Measurements from ENCODE around the gene FOXG1. TPM values are rescaled to one million over a fixed set of nuclear protein-coding genes. Genes with fewer than 3 reads are reported as not detected.

Gene FOXG1
- polyA plus RNA-seq, 4 donors: 0.03 to 0.55 (median 0.04) TPM; not detected in 1

GRCh38 chr14:28761438-28762291 is 4.9 kb upstream of the FOXG1 start:
- no peak for DNase-seq (ENCODE audit: low read depth in 4 of 4, low spot score in 3 of 4)

- DNase-seq (ENCODE audit: low read depth in 4 of 4, low spot score in 3 of 4): no peak
Observed at GRCh38 chr14:28762303-28762954, 4.2 kb upstream of the FOXG1 start.

- no peak for DNase-seq (ENCODE audit: low read depth in 4 of 4, low spot score in 3 of 4)
Observed at GRCh38 chr14:28762955-28763326, 3.6 kb upstream of the FOXG1 start.

- no peak for DNase-seq (ENCODE audit: low read depth in 4 of 4, low spot score in 3 of 4)
Observed at GRCh38 chr14:28763751-28764256, 2.8 kb upstream of the FOXG1 start.

GRCh38 chr14:28764257-28765160 is 2.1 kb upstream of the FOXG1 start:
- DNase-seq (ENCODE audit: low read depth in 4 of 4, low spot score in 3 of 4): no peak

- no peak for DNase-seq (ENCODE audit: low read depth in 4 of 4, low spot score in 3 of 4)
Observed at GRCh38 chr14:28765169-28765830, 1.3 kb upstream of the FOXG1 start.

- DNase-seq (ENCODE audit: low read depth in 4 of 4, low spot score in 3 of 4): no peak
Observed at GRCh38 chr14:28765831-28766468, 637 bp upstream of the FOXG1 start.

GRCh38 chr14:28767030-28767852 is 654 bp downstream of the FOXG1 start:
- DNase-seq (ENCODE audit: low read depth in 4 of 4, low spot score in 3 of 4): no peak

GRCh38 chr14:28767853-28768741 is 1.5 kb downstream of the FOXG1 start:
- DNase-seq (ENCODE audit: low read depth in 4 of 4, low spot score in 3 of 4): no peak

- DNase-seq (ENCODE audit: low read depth in 4 of 4, low spot score in 3 of 4): no peak
Observed at GRCh38 chr14:28769276-28769880, 2.8 kb downstream of the FOXG1 start.

GRCh38 chr14:28770061-28770460 is 3.5 kb downstream of the FOXG1 start:
- DNase-seq (ENCODE audit: low read depth in 4 of 4, low spot score in 3 of 4): no peak

- DNase-seq (ENCODE audit: low read depth in 4 of 4, low spot score in 3 of 4): no peak
Observed at GRCh38 chr14:28770630-28771029, 4.0 kb downstream of the FOXG1 start.

- no peak for DNase-seq (ENCODE audit: low read depth in 4 of 4, low spot score in 3 of 4)
Observed at GRCh38 chr14:28771168-28771567, 4.6 kb downstream of the FOXG1 start.

GRCh38 chr14:28772613-28773012 is 6.0 kb downstream of the FOXG1 start:
- no peak for DNase-seq (ENCODE audit: low read depth in 4 of 4, low spot score in 3 of 4)

- no peak for DNase-seq (ENCODE audit: low read depth in 4 of 4, low spot score in 3 of 4)
Observed at GRCh38 chr14:28773176-28773575, 6.6 kb downstream of the FOXG1 start.

GRCh38 chr14:28773861-28774691 is 7.5 kb downstream of the FOXG1 start:
- no peak for DNase-seq (ENCODE audit: low read depth in 4 of 4, low spot score in 3 of 4)

Measured in left renal pelvis (tissue), 4 donors.